ENCODE results near the gene PLIN1. TPM values are rescaled to one million over a fixed set of nuclear protein-coding genes. Genes with fewer than 3 reads are reported as not detected.

PLIN1 gene
- polyA plus RNA-seq, 4 donors: 0.68 to 1.3 (median 0.93) TPM

- DNase-seq (ENCODE audit: low read depth in 4 of 4, low spot score in 3 of 4): peak in 2 of 4 donors; percentile 44 to 47
Observed at GRCh38 chr15:89654847-89655805, 24.0 kb downstream of the PLIN1 start, which contains the start of gene KIF7. Gene KIF7 (minus strand): TSS chr15:89655467. CDS start chr15:89652930, 2,537 bp downstream.

- no peak for DNase-seq (ENCODE audit: low read depth in 4 of 4, low spot score in 3 of 4)
Observed at GRCh38 chr15:89654301-89654761, 24.8 kb downstream of the PLIN1 start.

GRCh38 chr15:89653578-89653977 lies 25.6 kb downstream of the PLIN1 start:
- no peak for DNase-seq (ENCODE audit: low read depth in 4 of 4, low spot score in 3 of 4)

GRCh38 chr15:89652666-89653065 lies 26.5 kb downstream of the PLIN1 start:
- no peak for DNase-seq (ENCODE audit: low read depth in 4 of 4, low spot score in 3 of 4)

- no peak for DNase-seq (ENCODE audit: low read depth in 4 of 4, low spot score in 3 of 4)
Observed at GRCh38 chr15:89652131-89652530, 27.0 kb downstream of the PLIN1 start.

GRCh38 chr15:89649716-89650115 lies 29.5 kb downstream of the PLIN1 start:
- no peak for DNase-seq (ENCODE audit: low read depth in 4 of 4, low spot score in 3 of 4)

GRCh38 chr15:89649013-89649625 lies 30.0 kb downstream of the PLIN1 start:
- no peak for DNase-seq (ENCODE audit: low read depth in 4 of 4, low spot score in 3 of 4)

- no peak for DNase-seq (ENCODE audit: low read depth in 4 of 4, low spot score in 3 of 4)
Observed at GRCh38 chr15:89648106-89649012, 30.8 kb downstream of the PLIN1 start.

- peak in 1 of 4 donors; percentile 63 for DNase-seq (ENCODE audit: low read depth in 4 of 4, low spot score in 3 of 4)
Observed at GRCh38 chr15:89647191-89647851, 31.8 kb downstream of the PLIN1 start.

- DNase-seq (ENCODE audit: low read depth in 4 of 4, low spot score in 3 of 4): no peak
Observed at GRCh38 chr15:89646416-89647141, 32.6 kb downstream of the PLIN1 start.

GRCh38 chr15:89645680-89646079 lies 33.5 kb downstream of the PLIN1 start:
- no peak for DNase-seq (ENCODE audit: low read depth in 4 of 4, low spot score in 3 of 4)

GRCh38 chr15:89642106-89642505 lies 37.1 kb downstream of the PLIN1 start:
- DNase-seq (ENCODE audit: low read depth in 4 of 4, low spot score in 3 of 4): no peak

- DNase-seq (ENCODE audit: low read depth in 4 of 4, low spot score in 3 of 4): no peak
Observed at GRCh38 chr15:89641053-89641452, 38.1 kb downstream of the PLIN1 start.

GRCh38 chr15:89640245-89640644 lies 38.9 kb downstream of the PLIN1 start:
- no peak for DNase-seq (ENCODE audit: low read depth in 4 of 4, low spot score in 3 of 4)

GRCh38 chr15:89633585-89633984 lies 45.6 kb downstream of the PLIN1 start:
- no peak for DNase-seq (ENCODE audit: low read depth in 4 of 4, low spot score in 3 of 4)

GRCh38 chr15:89632563-89633430 lies 46.4 kb downstream of the PLIN1 start:
- DNase-seq (ENCODE audit: low read depth in 4 of 4, low spot score in 3 of 4): no peak

- no peak for DNase-seq (ENCODE audit: low read depth in 4 of 4, low spot score in 3 of 4)
Observed at GRCh38 chr15:89631902-89632264, 47.3 kb downstream of the PLIN1 start.
